GM18502 (cell line): Measurements from ENCODE around the gene TNFRSF13B.

Experiments used
- ATAC-seq: cut with Tn5 transposase; IDR thresholded peaks from one replicate; pipeline ENCODE4 v1.9.1; 2021; ENCODE audit warnings: mild to moderate bottlenecking; ENCODE audit not compliant: unreplicated experiment, poor library complexity

Gene TNFRSF13B

GRCh38 chr17:16940116-16940881 lies 31.6 kb downstream of the TNFRSF13B start:
- ATAC-seq: no peak

GRCh38 chr17:16939606-16940115 lies 32.3 kb downstream of the TNFRSF13B start:
- ATAC-seq: no peak

GRCh38 chr17:16939208-16939576 lies 32.7 kb downstream of the TNFRSF13B start:
- no peak for ATAC-seq

- no peak for ATAC-seq
Observed at GRCh38 chr17:16938496-16939207, 33.3 kb downstream of the TNFRSF13B start.

- ATAC-seq: no peak
Observed at GRCh38 chr17:16938031-16938430, 33.9 kb downstream of the TNFRSF13B start.

- ATAC-seq: no peak
Observed at GRCh38 chr17:16937431-16937830, 34.5 kb downstream of the TNFRSF13B start.

- no peak for ATAC-seq
Observed at GRCh38 chr17:16936536-16937310, 35.2 kb downstream of the TNFRSF13B start.

GRCh38 chr17:16935786-16936185 lies 36.1 kb downstream of the TNFRSF13B start:
- no peak for ATAC-seq

GRCh38 chr17:16935241-16935663 lies 36.7 kb downstream of the TNFRSF13B start:
- no peak for ATAC-seq

- ATAC-seq: no peak
Observed at GRCh38 chr17:16934836-16935235, 37.1 kb downstream of the TNFRSF13B start.

GRCh38 chr17:16934133-16934795 lies 37.7 kb downstream of the TNFRSF13B start:
- no peak for ATAC-seq

GRCh38 chr17:16933317-16934132 lies 38.4 kb downstream of the TNFRSF13B start:
- ATAC-seq: no peak

- no peak for ATAC-seq
Observed at GRCh38 chr17:16932611-16933010, 39.3 kb downstream of the TNFRSF13B start.

GRCh38 chr17:16932156-16932555 lies 39.8 kb downstream of the TNFRSF13B start:
- ATAC-seq: no peak

GRCh38 chr17:16931318-16932060 lies 40.4 kb downstream of the TNFRSF13B start:
- ATAC-seq: no peak

GRCh38 chr17:16930571-16931317 lies 41.2 kb downstream of the TNFRSF13B start:
- ATAC-seq: no peak

- ATAC-seq: no peak
Observed at GRCh38 chr17:16929757-16930520, 42.0 kb downstream of the TNFRSF13B start.
